Liver (tissue), 3 donors: Measurements from ENCODE around the gene GRAP2.

Source experiments
- ATF3 ChIP-seq: IDR thresholded peaks from 2 replicates; pipeline ENCODE4 v1.6.1; 2016; ENCODE audit warnings: antibody characterized with exemption
- CTCF ChIP-seq: fragments of 150-350 bp; IDR thresholded peaks from 2 replicates; pipeline ENCODE4 v1.5.1; 2017; ENCODE audit warnings: improper control_type of control experiment, low read depth, low read length; ENCODE audit not compliant: missing input control
- EGR1 ChIP-seq, 2 donors: IDR thresholded peaks; 2 replicates each; pipeline ENCODE4 v1.6.1; 2016 to 2018; ENCODE audit warnings: antibody characterized with exemption in 2 of 2, low read depth in 2 of 2
- REST ChIP-seq: IDR thresholded peaks from 2 replicates; pipeline ENCODE4 v1.6.1; 2016; ENCODE audit warnings: antibody characterized with exemption, mild to moderate bottlenecking
- donor health status: healthy.
- donor health status: healthy.

GRCh38 chr22:39852799-39853198, 48.1 kb upstream of the GRAP2 start:
- no peak for TF ChIP-seq REST
- TF ChIP-seq CTCF: no peak
- TF ChIP-seq EGR1 (IDR thresholded peaks at IDR 0.05; ENCODE audit: low read depth in 2 of 2): no peak
- TF ChIP-seq ATF3: no peak
